Caco-2 (cell line): Measurements from ENCODE around the gene FBXL3. TPM values are rescaled to one million over a fixed set of nuclear protein-coding genes. Genes with fewer than 3 reads are reported as not detected.

Source experiments
- BruUV-seq: library from RNA; stranded (reverse); fragments of 400-500 nt; replicated peaks from 2 replicates; lab custom pipeline; 2021; lab: Mats Ljungman, UMichigan
- CTCF ChIA-PET: fragments of 300-600 bp; sonication (Branson Sonifier 250); formaldehyde crosslinking; loops from one replicate; lab custom pipeline; 2022; ENCODE audit warnings: antibody characterized with exemption; lab: Charles Lee
- POLR2A ChIA-PET: fragments of 300-600 bp; sonication (Branson Sonifier 250); formaldehyde crosslinking; loops from one replicate; lab custom pipeline; 2022; ENCODE audit warnings: antibody characterized with exemption; lab: Charles Lee
- DNase-seq, 2 experiments: peaks; one replicate each; pipeline versions ENCODE4 v3.0.0 to v3.0.0-alpha.2; 2020 to 2022
- H3K27me3 ChIP-seq: replicated peaks from 2 replicates; pipeline ENCODE4 v1.6.0; 2011; ENCODE audit warnings: low read length; ENCODE audit not compliant: control insufficient read depth, insufficient read depth
- H3K36me3 ChIP-seq: 2 replicates; pipeline ENCODE4 v1.5.1; 2011; ENCODE audit warnings: low read length; ENCODE audit not compliant: control insufficient read depth, insufficient read depth
- H3K4me1 ChIP-seq: fragments of 250-450 bp; sonication (Bioruptor Pico); 2 replicates; pipeline ENCODE4 v1.5.1; 2020; ENCODE audit warnings: mild to moderate bottlenecking
- H3K4me3 ChIP-seq: 2 replicates; pipeline ENCODE4 v1.5.1; 2011; ENCODE audit warnings: low read depth, mild to moderate bottlenecking, control low read depth, low read length
- H3K9me3 ChIP-seq: fragments of 250-450 bp; sonication (Bioruptor Pico); 2 replicates; pipeline ENCODE4 v1.5.1; 2020; ENCODE audit warnings: mild to moderate bottlenecking, moderate library complexity
- H3K27ac Mint-ChIP-seq: one replicate; pipeline ENCODE4 v1.8.0; 2022; ENCODE audit warnings: mixed read lengths; ENCODE audit not compliant: unreplicated experiment
- H3K27me3 Mint-ChIP-seq: one replicate; pipeline ENCODE4 v1.8.0; 2022; ENCODE audit warnings: mixed read lengths; ENCODE audit not compliant: insufficient read depth, unreplicated experiment
- H3K36me3 Mint-ChIP-seq: one replicate; pipeline ENCODE4 v1.8.0; 2022; ENCODE audit warnings: mild to moderate bottlenecking, mixed read lengths; ENCODE audit not compliant: insufficient read depth, unreplicated experiment
- H3K4me1 Mint-ChIP-seq: one replicate; pipeline ENCODE4 v1.8.0; 2022; ENCODE audit warnings: low read depth, mixed read lengths; ENCODE audit not compliant: unreplicated experiment
- H3K4me3 Mint-ChIP-seq: one replicate; pipeline ENCODE4 v1.8.0; 2022; ENCODE audit warnings: mild to moderate bottlenecking, moderate library complexity, mixed read lengths; ENCODE audit not compliant: unreplicated experiment
- H3K9me3 Mint-ChIP-seq: one replicate; pipeline ENCODE4 v1.8.0; 2022; ENCODE audit warnings: mixed read lengths; ENCODE audit not compliant: unreplicated experiment
- intact Hi-C: fragments of 100-400 bp; cut with micrococcal nuclease; formaldehyde crosslinking; loops from one replicate; pipeline ENCODE4 v1.10.0; 2022; ENCODE audit not compliant: unreplicated experiment
- total RNA-seq: library from RNA; stranded (reverse); gene quantifications from 2 replicates; pipeline ENCODE4 v1.2.3, GENCODE V29; 2022
- TF ChIP-seq, protein P1 (sequence below), 2 experiments: fragments of 200-600 bp in 1 of 2; IDR thresholded peaks; 1 replicate in 1 of 2; 2 replicates in 1 of 2; pipeline versions ENCODE4 v1.5.1 to v1.8.0; 2011 to 2022; ENCODE audit warnings: antibody characterized with exemption in 1 of 2, control low read depth in 1 of 2, inconsistent platforms in 1 of 2, low read depth in 1 of 2, low read length in 1 of 2, mild to moderate bottlenecking in 1 of 2, moderate library complexity in 1 of 2; ENCODE audit not compliant: insufficient read depth in 1 of 2, severe bottlenecking in 1 of 2, unreplicated experiment in 1 of 2

FBXL3 gene
- total RNA-seq, 1 experiment from 2014 or later, result 31.8 TPM

DNA sequence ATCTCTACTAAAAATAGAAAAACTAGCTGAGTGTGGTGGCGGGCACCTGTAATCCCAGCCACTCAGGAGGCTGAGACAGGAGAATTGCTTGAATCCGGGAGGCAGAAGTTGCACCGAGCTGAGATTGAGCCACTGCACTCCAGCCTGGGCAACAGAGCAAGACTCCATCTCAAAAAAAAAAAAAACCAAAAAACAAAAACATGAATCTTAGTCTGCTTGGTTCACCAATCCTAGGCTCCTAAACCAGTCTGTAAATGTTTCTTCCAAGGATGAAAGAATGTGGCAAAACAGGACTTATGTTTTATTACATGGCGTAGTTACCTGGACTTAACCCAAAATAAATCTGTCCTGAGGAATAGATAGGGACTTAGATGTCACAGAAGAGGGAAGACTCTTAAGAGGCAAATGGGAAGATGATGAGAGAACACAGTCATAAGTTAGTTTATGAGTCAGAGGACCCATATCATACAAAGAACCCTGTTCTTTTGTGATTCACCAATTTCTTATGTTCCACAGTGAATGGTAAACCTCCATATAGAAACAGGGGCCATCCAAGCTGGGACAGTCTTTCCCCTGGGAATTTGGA is 6.9 kb upstream of the FBXL3 start:
- no peak overlapping the region for H3K4me3 Mint-ChIP-seq
- H3K27ac Mint-ChIP-seq, result no peak overlapping the region
- Histone ChIP-seq H3K9me3 (no peaks in the 10 kb centered on the region), H3K36me3 (no peaks in the 10 kb centered on the region), H3K27me3 (no peaks in the 10 kb centered on the region), H3K4me1 (no peaks in the 10 kb centered on the region; the same call in 1 of the 2 replicates), H3K4me3 (no peak overlapping the region)
- peaks cover 3% of the 10 kb centered on the region for H3K27me3 Mint-ChIP-seq
- H3K4me1 Mint-ChIP-seq, result no peaks in the 10 kb centered on the region
- DNase-seq, result no peak
- CTCF ChIA-PET, result no interaction called here
- H3K36me3 Mint-ChIP-seq, result no peaks in the 10 kb centered on the region
- H3K9me3 Mint-ChIP-seq, result no peaks in the 10 kb centered on the region
- intact Hi-C loops, result no loop called here
- TF ChIP-seq, protein P1, sequence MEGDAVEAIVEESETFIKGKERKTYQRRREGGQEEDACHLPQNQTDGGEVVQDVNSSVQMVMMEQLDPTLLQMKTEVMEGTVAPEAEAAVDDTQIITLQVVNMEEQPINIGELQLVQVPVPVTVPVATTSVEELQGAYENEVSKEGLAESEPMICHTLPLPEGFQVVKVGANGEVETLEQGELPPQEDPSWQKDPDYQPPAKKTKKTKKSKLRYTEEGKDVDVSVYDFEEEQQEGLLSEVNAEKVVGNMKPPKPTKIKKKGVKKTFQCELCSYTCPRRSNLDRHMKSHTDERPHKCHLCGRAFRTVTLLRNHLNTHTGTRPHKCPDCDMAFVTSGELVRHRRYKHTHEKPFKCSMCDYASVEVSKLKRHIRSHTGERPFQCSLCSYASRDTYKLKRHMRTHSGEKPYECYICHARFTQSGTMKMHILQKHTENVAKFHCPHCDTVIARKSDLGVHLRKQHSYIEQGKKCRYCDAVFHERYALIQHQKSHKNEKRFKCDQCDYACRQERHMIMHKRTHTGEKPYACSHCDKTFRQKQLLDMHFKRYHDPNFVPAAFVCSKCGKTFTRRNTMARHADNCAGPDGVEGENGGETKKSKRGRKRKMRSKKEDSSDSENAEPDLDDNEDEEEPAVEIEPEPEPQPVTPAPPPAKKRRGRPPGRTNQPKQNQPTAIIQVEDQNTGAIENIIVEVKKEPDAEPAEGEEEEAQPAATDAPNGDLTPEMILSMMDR (IDR thresholded peaks at IDR 0.05; ENCODE audit: insufficient read depth in 1 of 2, low read depth in 1 of 2, low read length in 1 of 2, severe bottlenecking in 1 of 2, unreplicated experiment in 1 of 2), result no peak
- POLR2A ChIA-PET, result interaction anchor here (0.6 kb wide), 1 partner anchor 9 kb away, joined by 5 read pairs; no protein-coding TSS in a partner anchor
- no TSS peak for BruUV-seq

DNA sequence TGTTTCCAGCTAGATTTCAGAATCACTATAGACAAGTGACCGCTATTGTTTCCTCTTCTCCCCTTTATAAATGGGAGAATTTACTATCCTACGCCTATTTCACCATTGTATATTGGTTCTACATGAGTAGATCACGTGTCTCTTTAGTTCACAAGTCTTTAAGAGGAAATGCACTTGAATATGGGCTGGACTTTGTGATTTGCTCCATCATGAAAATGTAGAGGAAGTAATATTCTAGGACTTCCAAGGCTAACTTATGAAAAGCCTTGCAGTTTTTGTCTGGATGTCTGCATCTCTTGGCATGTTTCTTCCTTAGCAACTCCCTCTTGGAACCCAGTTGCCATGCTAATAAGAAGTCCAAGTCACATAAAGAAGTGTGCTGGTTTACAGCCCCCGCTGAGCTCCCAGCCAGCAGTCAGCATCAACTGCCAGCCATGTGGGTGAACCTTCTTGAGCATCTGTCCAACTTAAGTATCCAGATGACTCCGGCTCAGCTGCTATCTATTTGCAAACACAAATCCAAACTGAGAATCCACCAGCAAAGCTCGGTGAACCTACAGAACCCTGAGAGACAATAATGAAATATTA is 4.8 kb upstream of the FBXL3 start:
- H3K27me3 Mint-ChIP-seq, result peaks cover 3% of the 10 kb centered on the region
- no TSS peak for BruUV-seq
- DNase-seq, result no peak
- ChIA-PET CTCF (no interaction called here), POLR2A (no interaction called here)
- intact Hi-C loops, result no loop called here
- H3K36me3 Mint-ChIP-seq, result no peaks in the 10 kb centered on the region
- H3K9me3 Mint-ChIP-seq, result no peaks in the 10 kb centered on the region
- no peak overlapping the region for H3K4me3 ChIP-seq
- H3K36me3 ChIP-seq, result no peaks in the 10 kb centered on the region
- H3K9me3 ChIP-seq, result no peaks in the 10 kb centered on the region
- H3K27ac Mint-ChIP-seq, result no peak overlapping the region
- no peaks in the 10 kb centered on the region for H3K27me3 ChIP-seq
- peaks cover 9% of the 10 kb centered on the region for H3K4me1 Mint-ChIP-seq
- H3K4me1 ChIP-seq, result peaks cover 8% of the 10 kb centered on the region
- TF ChIP-seq, protein P1 (IDR thresholded peaks at IDR 0.05; ENCODE audit: insufficient read depth in 1 of 2, low read depth in 1 of 2, low read length in 1 of 2, severe bottlenecking in 1 of 2, unreplicated experiment in 1 of 2), result no peak
- H3K4me3 Mint-ChIP-seq, result no peak overlapping the region

DNA sequence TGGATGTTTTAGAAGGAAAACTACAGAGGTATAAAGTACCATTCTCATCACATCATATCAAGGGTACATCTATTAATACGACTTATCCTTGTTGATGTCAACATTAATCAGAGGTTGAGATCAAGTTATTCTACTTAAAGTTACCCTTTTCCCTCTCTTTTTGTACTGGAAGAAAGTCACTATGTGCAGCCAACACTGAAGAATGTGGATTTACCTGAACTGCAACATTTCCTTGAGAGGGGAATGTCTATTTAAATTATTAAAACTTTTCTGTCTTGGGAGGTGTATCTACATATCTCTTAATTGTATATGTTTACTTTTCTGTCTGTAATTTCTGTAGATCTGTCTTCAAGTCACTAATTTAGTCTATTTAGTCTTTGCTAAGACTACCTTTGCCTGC is 2.5 kb upstream of the FBXL3 start:
- H3K9me3 Mint-ChIP-seq, result no peaks in the 10 kb centered on the region
- Histone ChIP-seq H3K9me3 (no peaks in the 10 kb centered on the region), H3K4me1 (peaks cover 17% of the 10 kb centered on the region), H3K27me3 (no peaks in the 10 kb centered on the region), H3K36me3 (no peaks in the 10 kb centered on the region), H3K4me3 (no peak overlapping the region)
- no peak overlapping the region for H3K4me3 Mint-ChIP-seq
- BruUV-seq, result no TSS peak
- DNase-seq, result no peak
- H3K27ac Mint-ChIP-seq, result no peak overlapping the region
- ChIA-PET CTCF (no interaction called here), POLR2A (no interaction called here)
- peaks cover 9% of the 10 kb centered on the region for H3K4me1 Mint-ChIP-seq
- intact Hi-C loops, result no loop called here
- TF ChIP-seq, protein P1 (IDR thresholded peaks at IDR 0.05; ENCODE audit: insufficient read depth in 1 of 2, low read depth in 1 of 2, low read length in 1 of 2, severe bottlenecking in 1 of 2, unreplicated experiment in 1 of 2), result no peak
- H3K27me3 Mint-ChIP-seq, result peaks cover 3% of the 10 kb centered on the region
- no peaks in the 10 kb centered on the region for H3K36me3 Mint-ChIP-seq
